IMR-90 (cell line): ENCODE results near the gene RAD51B.

Experiments used
- BHLHE40 ChIP-seq: fragments of 150-350 bp; IDR thresholded peaks from 2 replicates; pipeline ENCODE4 v1.6.1; 2016; ENCODE audit warnings: mild to moderate bottlenecking, low read depth, low read length
- CEBPB ChIP-seq: IDR thresholded peaks from 2 replicates; pipeline ENCODE4 v1.6.1; 2012; ENCODE audit warnings: low read depth, low read length, improper control_type of control experiment
- CTCF ChIP-seq: conservative IDR thresholded peaks from 2 replicates; pipeline ENCODE4 v1.5.1; 2012; ENCODE audit warnings: mild to moderate bottlenecking, low read depth, low read length, improper control_type of control experiment
- ELK1 ChIP-seq: fragments of 150-350 bp; IDR thresholded peaks from 2 replicates; pipeline ENCODE4 v1.6.1; 2016; ENCODE audit warnings: low read depth, mild to moderate bottlenecking, low read length, moderate library complexity, borderline replicate concordance
- MAZ ChIP-seq: IDR thresholded peaks from 2 replicates; pipeline ENCODE4 v1.6.1; 2012; ENCODE audit warnings: low read depth, mild to moderate bottlenecking, low read length, improper control_type of control experiment, moderate library complexity, borderline replicate concordance
- POLR2A ChIP-seq: IDR thresholded peaks from 2 replicates; pipeline ENCODE4 v1.6.1; 2012; ENCODE audit warnings: mild to moderate bottlenecking, low read depth, low read length
- RAD21 ChIP-seq: IDR thresholded peaks from 2 replicates; pipeline ENCODE4 v1.6.1; 2012; ENCODE audit warnings: low read length, improper control_type of control experiment
- USF2 ChIP-seq: fragments of 150-350 bp; IDR thresholded peaks from 2 replicates; pipeline ENCODE4 v1.6.1; 2017; ENCODE audit warnings: mild to moderate bottlenecking, antibody characterized with exemption, low read length, low read depth

- TF ChIP-seq MAZ (no peak), CTCF (no peak), USF2 (no peak), CEBPB (no peak), POLR2A (no peak), BHLHE40 (no peak), RAD21 (no peak), ELK1 (no peak)
These were observed 796.8 kb downstream of the RAD51B start for GRCh38 chr14:68616221-68616902.
